Activated T-cell treated with anti-CD3 and anti-CD28 coated beads, Interleukin-2, amount 50 U/mL, for 4 hours (primary cell): ENCODE data around the gene LIN37. TPM values are rescaled to one million over a fixed set of nuclear protein-coding genes. Genes with fewer than 3 reads are reported as not detected.
"Not testable (repeated sequence)": the region's sequence is repeated elsewhere in the genome, so short reads cannot be mapped to it uniquely, and the experiment has no call there.

Experiments
- ATAC-seq, 2 donors: fragments of 200-7000 bp; cut with Tn5 transposase; one replicate each; pipeline ENCODE4 v1.10.0; 2021
- DNase-seq: peaks from one replicate; pipeline ENCODE4 v3.0.0-alpha.2; 2020
- H3K27me3 Mint-ChIP-seq: one replicate; pipeline ENCODE4 v1.8.0; 2021; ENCODE audit warnings: low read depth, mixed read lengths
- H3K36me3 Mint-ChIP-seq: one replicate; pipeline ENCODE4 v1.8.0; 2022; ENCODE audit warnings: mixed read lengths; ENCODE audit not compliant: insufficient read depth
- H3K4me1 Mint-ChIP-seq: one replicate; pipeline ENCODE4 v1.8.0; 2021; ENCODE audit warnings: low read depth, mixed read lengths
- H3K4me3 Mint-ChIP-seq: one replicate; pipeline ENCODE4 v1.8.0; 2021; ENCODE audit warnings: mild to moderate bottlenecking, moderate library complexity, mixed read lengths
- H3K9me3 Mint-ChIP-seq: one replicate; pipeline ENCODE4 v1.8.0; 2021; ENCODE audit warnings: mixed read lengths
- total RNA-seq, 3 donors: library from RNA; stranded (reverse); gene quantifications; one replicate each; pipeline ENCODE4 v1.2.1, GENCODE V29; 2021

LIN37 gene
- total RNA-seq, 3 donors from 2014 or later = 5.8 to 6.4 (median 6.4) TPM

DNA sequence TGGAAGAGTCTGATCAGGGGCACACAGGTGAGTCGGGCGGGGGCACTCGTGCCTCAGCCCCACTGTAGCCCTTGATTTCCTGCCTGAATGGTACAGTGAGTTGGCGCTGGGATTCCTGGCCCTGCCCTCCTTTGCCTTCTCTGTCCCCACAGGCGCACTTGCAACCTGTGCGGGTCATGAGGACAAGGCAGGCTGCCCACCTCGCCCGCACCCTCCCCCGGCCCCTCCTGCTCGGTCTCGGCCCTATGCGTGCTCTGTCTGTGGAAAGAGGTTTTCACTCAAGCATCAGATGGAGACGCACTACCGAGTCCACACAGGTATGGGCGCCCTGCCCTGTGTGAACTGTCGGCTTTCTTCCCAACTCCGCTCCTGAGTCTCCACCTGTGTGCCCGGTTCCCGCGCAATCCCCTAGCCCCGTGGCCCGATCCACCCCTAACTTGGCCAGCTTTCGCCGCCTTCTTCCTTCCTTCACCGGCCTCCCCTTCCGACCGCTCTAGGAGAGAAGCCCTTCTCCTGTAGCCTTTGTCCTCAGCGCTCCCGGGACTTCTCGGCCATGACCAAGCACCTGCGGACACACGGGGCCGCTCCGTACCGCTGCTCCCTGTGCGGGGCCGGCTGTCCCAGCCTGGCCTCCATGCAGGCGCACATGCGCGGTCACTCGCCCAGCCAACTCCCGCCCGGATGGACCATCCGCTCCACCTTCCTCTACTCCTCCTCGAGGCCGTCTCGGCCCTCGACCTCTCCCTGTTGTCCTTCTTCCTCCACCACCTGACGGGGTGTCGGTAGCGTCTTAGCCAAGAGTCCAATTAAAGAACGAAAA is 32.2 kb upstream of the LIN37 start:
- H3K4me1 Mint-ChIP-seq = peaks cover 56% of the 10 kb centered on the region
- no peaks in the 10 kb centered on the region for H3K27me3 Mint-ChIP-seq
- DNase-seq (no peak), ATAC-seq (no peak)
- H3K36me3 Mint-ChIP-seq = peaks cover 14% of the 10 kb centered on the region
- no peaks in the 10 kb centered on the region for H3K9me3 Mint-ChIP-seq
- peak overlapping the region; percentile 91 for H3K4me3 Mint-ChIP-seq

DNA sequence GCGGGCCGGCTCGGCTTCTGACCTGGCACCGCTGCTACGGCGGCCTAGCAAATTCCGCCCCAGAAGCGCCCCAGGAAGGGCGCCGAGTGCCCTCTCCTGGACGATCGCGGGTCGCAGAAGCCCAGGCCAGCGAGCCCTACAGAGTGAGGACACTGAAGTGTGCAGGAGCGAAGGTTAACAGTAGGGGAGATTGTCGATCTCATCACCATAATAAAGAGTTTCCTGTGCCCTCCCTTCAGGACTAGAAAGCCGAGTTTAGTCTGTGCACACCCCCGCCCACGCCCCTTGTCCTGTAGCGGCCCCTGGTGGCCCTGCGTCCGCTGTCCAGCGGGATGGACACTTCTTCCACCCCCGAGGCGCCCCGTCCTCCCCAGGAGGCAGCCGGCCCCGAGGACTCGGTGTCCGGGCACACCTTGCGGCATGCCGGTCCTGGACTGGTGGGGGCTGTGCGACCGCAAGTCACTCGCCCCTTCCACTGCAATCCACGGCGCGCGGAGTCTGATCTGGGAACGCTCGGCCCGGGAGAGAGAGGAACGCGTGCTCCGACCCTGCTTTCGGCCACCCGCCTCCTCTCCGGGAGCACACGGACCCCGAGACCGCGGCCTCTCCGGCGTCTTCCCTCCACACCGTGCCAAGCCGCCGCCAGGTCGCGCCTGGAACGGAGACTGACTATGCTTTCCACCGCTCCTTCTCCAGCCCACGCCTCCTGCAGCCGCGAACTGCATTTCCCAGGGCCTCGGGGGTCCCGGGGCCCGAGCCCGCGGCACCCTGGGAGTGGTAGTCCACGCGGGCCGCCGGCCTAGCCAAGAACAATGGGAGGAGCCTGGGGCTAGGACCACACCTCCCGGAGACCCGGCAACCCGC is 31.3 kb upstream of the LIN37 start:
- peaks cover 53% of the 10 kb centered on the region for H3K4me1 Mint-ChIP-seq

DNA sequence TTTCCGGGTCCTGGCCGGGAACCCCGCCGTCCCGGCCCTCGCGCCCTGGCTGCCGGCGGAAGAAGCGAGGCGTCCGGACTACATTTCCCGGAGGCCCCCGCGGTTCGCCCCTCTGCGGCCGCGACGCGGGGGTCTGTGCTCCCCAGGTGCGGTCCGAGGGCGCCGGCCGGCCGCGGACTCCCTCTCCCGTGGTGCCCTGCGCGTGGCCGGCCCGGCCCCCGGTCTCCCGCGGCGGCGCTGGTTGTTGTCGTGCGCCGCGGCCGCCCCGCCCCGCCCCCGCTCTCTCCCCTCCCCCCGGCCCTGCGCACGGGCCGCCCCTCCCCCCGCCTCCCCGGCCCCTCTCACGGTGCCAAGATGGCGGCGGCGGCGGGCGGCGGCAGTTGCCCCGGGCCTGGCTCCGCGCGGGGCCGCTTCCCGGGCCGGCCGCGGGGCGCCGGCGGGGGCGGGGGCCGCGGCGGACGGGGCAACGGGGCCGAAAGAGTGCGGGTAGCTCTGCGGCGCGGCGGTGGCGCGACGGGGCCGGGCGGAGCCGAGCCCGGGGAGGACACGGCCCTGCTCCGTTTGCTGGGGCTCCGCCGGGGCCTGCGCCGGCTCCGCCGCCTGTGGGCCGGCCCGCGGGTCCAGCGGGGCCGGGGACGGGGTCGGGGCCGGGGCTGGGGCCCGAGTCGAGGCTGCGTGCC is 30.6 kb upstream of the LIN37 start, which contains the start of gene KMT2B:
TSS of gene KMT2B (plus strand) at position 339 of the 680 bp plus-strand sequence. CDS start at position 355, 16 bp downstream.
- Mint-ChIP-seq H3K9me3 (no peaks in the 10 kb centered on the region), H3K4me3 (peak within 1 kb of the TSS; percentile 91), H3K4me1 (peaks cover 45% of the 10 kb centered on the region), H3K27me3 (no peaks in the 10 kb centered on the region), H3K36me3 (peaks cover 20% of the 10 kb centered on the region)
- DNase-seq = no peak
- ATAC-seq = peak; percentile 1 to 41

More for the DNA sequence above, 31.3 kb upstream of the LIN37 start:
- H3K9me3 Mint-ChIP-seq = no peaks in the 10 kb centered on the region
- DNase-seq = peak; percentile 95
- peak; percentile 76 to 79 for ATAC-seq
- H3K36me3 Mint-ChIP-seq = peaks cover 14% of the 10 kb centered on the region
- peak overlapping the region; percentile 91 for H3K4me3 Mint-ChIP-seq
- no peaks in the 10 kb centered on the region for H3K27me3 Mint-ChIP-seq

DNA sequence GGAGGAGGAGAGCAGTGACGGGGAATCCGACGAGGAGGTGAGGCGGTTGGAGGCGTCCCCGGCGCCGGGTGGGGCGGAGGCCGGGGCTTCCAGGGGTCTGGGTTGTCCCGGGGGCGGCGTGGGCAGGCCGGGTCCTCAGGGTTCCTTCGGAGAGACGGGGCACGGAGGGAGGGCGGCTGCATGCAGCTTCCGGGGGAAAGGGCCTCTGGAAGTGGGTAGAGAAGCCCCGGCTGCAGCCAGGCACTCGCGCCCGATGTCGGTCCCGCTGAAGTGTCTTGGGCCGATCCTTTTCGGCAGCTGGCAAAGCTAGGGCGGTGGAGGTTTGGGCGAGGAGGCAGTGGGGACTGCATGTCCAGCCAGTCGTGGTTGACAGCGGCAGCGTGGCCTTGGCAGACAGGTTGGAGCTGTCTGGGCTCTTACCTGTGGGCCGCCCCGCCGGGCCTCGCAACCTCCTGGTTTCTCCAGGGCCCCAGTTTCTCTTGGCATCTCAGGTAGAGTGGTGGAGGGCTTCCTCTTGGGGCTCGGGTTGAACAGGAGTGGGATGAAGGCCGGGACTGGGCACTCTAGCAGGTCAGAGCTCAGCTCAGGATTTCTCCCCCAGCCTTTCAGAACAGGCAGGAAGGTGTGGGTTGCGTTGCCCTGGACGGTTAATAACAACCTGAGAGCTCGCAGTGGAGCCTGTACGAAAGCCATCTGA is 29.9 kb upstream of the LIN37 start:
- DNase-seq (peak; percentile 50), ATAC-seq (peak; percentile 0 to 2)
- Mint-ChIP-seq H3K36me3 (peaks cover 25% of the 10 kb centered on the region), H3K4me1 (peaks cover 41% of the 10 kb centered on the region), H3K9me3 (no peaks in the 10 kb centered on the region), H3K27me3 (no peaks in the 10 kb centered on the region), H3K4me3 (peak overlapping the region; percentile 90)

DNA sequence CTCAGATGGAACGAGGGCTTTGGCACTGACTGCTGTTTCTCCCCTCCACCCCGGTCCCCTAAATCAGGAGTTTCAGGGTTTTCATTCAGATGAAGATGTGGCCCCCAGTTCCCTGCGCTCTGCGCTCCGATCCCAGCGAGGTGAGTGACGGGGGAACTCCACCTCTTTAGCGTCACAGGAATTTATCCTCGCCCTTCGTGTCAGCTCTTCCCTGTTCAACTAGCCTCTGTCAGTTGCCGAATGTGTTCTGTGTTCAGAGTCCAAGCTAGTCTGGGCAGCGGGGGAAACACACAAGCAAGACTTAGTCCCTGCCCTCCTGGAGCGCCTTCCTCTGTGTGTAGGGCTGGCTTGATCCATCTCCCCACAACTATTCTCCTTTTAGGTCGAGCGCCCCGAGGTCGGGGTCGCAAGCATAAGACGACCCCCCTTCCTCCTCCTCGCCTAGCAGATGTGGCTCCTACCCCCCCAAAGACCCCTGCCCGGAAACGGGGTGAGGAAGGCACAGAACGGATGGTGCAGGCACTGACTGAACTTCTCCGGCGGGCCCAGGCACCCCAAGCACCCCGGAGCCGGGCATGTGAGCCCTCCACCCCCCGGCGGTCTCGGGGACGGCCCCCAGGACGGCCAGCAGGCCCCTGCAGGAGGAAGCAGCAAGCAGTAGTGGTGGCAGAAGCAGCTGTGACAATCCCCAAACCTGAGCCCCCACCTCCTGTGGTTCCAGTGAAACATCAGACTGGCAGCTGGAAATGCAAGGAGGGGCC is 28.8 kb upstream of the LIN37 start:
- no peaks in the 10 kb centered on the region for H3K27me3 Mint-ChIP-seq
- no peaks in the 10 kb centered on the region for H3K9me3 Mint-ChIP-seq
- H3K36me3 Mint-ChIP-seq = peaks cover 27% of the 10 kb centered on the region
- peaks cover 30% of the 10 kb centered on the region for H3K4me1 Mint-ChIP-seq
- no peak for DNase-seq
- H3K4me3 Mint-ChIP-seq = peak overlapping the region; percentile 90
- no peak for ATAC-seq

DNA sequence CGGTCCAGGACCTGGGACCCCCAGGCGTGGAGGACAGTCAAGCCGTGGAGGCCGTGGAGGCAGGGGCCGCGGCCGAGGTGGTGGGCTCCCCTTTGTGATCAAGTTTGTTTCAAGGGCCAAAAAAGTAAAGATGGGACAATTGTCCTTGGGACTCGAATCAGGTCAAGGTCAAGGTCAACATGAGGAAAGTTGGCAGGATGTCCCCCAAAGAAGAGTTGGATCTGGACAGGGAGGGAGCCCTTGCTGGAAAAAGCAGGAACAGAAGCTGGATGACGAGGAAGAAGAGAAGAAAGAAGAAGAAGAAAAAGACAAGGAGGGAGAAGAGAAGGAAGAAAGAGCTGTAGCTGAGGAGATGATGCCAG is 28.2 kb upstream of the LIN37 start:
- DNase-seq = no peak
- no peak for ATAC-seq
- no peaks in the 10 kb centered on the region for H3K9me3 Mint-ChIP-seq
- peak overlapping the region; percentile 2 for H3K4me3 Mint-ChIP-seq
- H3K36me3 Mint-ChIP-seq = peaks cover 31% of the 10 kb centered on the region
- peaks cover 25% of the 10 kb centered on the region for H3K4me1 Mint-ChIP-seq
- no peaks in the 10 kb centered on the region for H3K27me3 Mint-ChIP-seq

DNA sequence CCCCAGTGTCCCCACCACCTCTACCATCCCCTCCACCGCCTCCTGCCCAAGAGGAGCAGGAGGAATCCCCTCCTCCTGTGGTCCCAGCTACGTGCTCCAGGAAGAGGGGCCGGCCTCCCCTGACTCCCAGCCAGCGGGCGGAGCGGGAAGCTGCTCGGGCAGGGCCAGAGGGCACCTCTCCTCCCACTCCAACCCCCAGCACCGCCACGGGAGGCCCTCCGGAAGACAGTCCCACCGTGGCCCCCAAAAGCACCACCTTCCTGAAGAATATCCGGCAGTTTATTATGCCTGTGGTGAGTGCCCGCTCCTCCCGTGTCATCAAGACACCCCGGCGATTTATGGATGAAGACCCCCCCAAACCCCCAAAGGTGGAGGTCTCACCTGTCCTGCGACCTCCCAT is 27.7 kb upstream of the LIN37 start:
- no peak for ATAC-seq
- no peaks in the 10 kb centered on the region for H3K9me3 Mint-ChIP-seq
- H3K4me3 Mint-ChIP-seq = no peak overlapping the region
- H3K27me3 Mint-ChIP-seq = no peaks in the 10 kb centered on the region
- no peak for DNase-seq
- H3K36me3 Mint-ChIP-seq = peaks cover 36% of the 10 kb centered on the region
- H3K4me1 Mint-ChIP-seq = peaks cover 25% of the 10 kb centered on the region

DNA sequence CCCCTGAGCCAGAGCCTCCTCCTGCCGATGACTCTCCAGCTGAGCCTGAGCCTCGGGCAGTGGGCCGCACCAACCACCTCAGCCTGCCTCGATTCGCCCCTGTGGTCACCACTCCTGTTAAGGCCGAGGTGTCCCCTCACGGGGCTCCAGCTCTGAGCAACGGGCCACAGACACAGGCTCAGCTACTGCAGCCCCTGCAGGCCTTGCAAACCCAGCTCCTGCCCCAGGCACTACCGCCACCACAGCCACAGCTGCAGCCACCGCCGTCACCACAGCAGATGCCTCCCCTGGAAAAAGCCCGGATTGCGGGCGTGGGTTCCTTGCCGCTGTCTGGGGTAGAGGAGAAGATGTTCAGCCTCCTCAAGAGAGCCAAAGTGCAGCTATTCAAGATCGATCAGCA is 27.0 kb upstream of the LIN37 start:
- H3K27me3 Mint-ChIP-seq = no peaks in the 10 kb centered on the region

DNA sequence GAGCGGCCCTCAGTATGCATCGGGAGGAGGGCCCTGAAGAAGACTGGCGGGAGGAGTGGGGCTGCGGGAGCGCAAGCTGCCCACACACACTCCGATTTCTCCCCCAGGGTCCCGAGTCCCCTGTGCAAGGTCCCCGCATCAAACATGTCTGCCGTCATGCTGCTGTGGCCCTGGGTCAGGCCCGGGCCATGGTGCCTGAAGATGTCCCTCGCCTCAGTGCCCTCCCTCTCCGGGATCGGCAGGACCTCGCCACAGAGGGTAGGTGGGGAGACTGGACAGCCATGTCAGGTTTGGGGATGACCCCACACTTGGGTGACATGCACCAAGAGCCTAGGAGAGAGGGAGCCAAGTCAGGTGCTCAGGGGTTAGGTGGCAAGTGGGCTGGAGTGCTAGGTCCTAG is 25.9 kb upstream of the LIN37 start:
- Mint-ChIP-seq H3K4me3 (no peak overlapping the region), H3K36me3 (peaks cover 42% of the 10 kb centered on the region), H3K9me3 (no peaks in the 10 kb centered on the region), H3K27me3 (no peaks in the 10 kb centered on the region), H3K4me1 (peaks cover 14% of the 10 kb centered on the region)
- ATAC-seq (no peak), DNase-seq (no peak)

More for the DNA sequence above, 27.0 kb upstream of the LIN37 start:
- ATAC-seq = no peak
- Mint-ChIP-seq H3K36me3 (peaks cover 42% of the 10 kb centered on the region), H3K4me1 (peaks cover 17% of the 10 kb centered on the region), H3K4me3 (no peak overlapping the region), H3K9me3 (no peaks in the 10 kb centered on the region)
- DNase-seq = no peak

DNA sequence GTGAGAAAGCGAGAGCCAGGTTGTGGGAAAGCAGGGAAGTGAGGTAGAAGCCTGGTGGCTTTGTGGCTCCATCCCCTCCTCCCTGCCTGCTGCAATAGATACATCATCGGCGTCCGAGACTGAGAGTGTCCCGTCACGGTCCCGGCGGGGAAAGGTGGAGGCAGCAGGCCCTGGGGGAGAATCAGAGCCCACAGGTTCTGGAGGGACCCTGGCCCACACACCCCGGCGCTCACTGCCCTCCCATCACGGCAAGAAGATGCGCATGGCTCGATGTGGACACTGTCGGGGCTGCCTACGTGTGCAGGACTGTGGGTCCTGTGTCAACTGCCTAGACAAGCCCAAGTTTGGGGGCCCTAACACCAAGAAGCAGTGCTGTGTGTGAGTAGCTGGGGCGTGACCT is 25.5 kb upstream of the LIN37 start:
- peaks cover 42% of the 10 kb centered on the region for H3K36me3 Mint-ChIP-seq
- peaks cover 14% of the 10 kb centered on the region for H3K4me1 Mint-ChIP-seq
- ATAC-seq (no peak), DNase-seq (no peak)
- no peak overlapping the region for H3K4me3 Mint-ChIP-seq
- no peaks in the 10 kb centered on the region for H3K9me3 Mint-ChIP-seq
- no peaks in the 10 kb centered on the region for H3K27me3 Mint-ChIP-seq

DNA sequence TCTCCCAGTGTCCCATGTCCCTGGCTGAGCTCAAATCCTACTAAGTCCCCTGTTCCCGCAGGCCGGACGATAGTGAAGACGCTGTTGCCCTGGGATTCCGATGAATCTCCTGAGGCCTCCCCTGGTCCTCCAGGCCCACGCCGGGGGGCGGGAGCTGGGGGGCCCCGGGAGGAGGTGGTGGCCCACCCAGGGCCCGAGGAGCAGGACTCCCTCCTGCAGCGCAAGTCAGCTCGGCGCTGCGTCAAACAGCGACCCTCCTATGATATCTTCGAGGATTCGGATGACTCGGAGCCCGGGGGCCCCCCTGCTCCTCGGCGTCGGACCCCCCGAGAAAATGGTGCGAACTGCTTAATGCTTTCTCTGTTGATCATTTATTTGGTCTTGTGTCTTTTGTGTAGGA is 24.7 kb upstream of the LIN37 start:
- DNase-seq (no peak), ATAC-seq (no peak)
- Mint-ChIP-seq H3K36me3 (peaks cover 50% of the 10 kb centered on the region), H3K4me1 (peaks cover 14% of the 10 kb centered on the region), H3K9me3 (no peaks in the 10 kb centered on the region), H3K4me3 (no peak overlapping the region), H3K27me3 (no peaks in the 10 kb centered on the region)

DNA sequence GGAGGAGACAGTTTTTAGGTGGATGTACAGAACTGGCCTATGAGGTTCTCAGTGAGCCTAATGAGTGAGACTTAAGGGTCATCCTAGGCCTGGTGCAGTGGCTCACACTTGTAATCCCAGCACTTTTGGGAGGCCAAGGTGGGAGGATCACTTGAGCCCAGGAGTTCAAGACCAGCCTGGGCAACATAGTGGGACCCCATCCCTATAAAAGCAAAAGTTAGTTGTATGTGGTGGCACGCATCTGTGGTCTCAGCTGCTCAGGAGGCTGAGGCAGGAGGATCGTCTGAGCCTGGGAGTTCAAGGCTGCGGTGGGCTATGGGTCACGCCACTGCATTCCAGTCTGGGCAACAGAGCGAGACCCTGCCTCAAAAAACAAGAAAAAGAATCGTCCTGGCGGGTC is 24.2 kb upstream of the LIN37 start:
- not testable (repeated sequence) for H3K4me3 Mint-ChIP-seq, H3K9me3 Mint-ChIP-seq, DNase-seq, H3K27me3 Mint-ChIP-seq, ATAC-seq
- H3K36me3 Mint-ChIP-seq = peaks cover 50% of the 10 kb centered on the region
- H3K4me1 Mint-ChIP-seq = peaks cover 12% of the 10 kb centered on the region

DNA sequence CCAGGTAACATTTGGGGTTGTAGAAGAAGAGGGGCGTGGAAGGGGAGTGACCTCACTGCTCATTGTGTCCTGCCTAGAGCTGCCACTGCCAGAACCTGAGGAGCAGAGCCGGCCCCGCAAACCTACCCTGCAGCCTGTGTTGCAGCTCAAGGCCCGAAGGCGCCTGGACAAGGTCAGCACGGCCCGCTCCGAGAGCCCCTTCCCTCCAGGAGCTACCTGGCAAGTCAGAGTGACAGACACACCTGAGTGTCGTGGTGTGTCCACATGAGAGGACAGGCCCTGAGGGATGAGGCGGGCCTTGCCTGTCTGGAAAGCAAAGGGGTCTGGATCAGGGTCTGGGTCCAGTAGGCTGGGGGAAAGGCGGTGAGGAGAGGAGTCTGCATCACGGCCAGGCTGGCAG is 23.8 kb upstream of the LIN37 start:
- peaks cover 48% of the 10 kb centered on the region for H3K36me3 Mint-ChIP-seq
- DNase-seq (no peak), ATAC-seq (no peak)
- no peaks in the 10 kb centered on the region for H3K9me3 Mint-ChIP-seq
- no peaks in the 10 kb centered on the region for H3K27me3 Mint-ChIP-seq
- H3K4me3 Mint-ChIP-seq = no peak overlapping the region
- H3K4me1 Mint-ChIP-seq = peaks cover 8% of the 10 kb centered on the region
